Mucosa of descending colon (tissue), 3 donors: ENCODE data around the gene LAP3. TPM values are rescaled to one million over a fixed set of nuclear protein-coding genes. Genes with fewer than 3 reads are reported as not detected.

Experiments
- ATAC-seq: fragments of 200-7000 bp; cut with Tn5 transposase; one replicate; pipeline ENCODE4 v1.9.1; 2020; ENCODE audit warnings: mild to moderate bottlenecking, moderate library complexity
- DNase-seq, 3 donors: peaks; one replicate each; pipeline ENCODE4 v3.0.0-alpha.2; 2020
- H3K36me3 ChIP-seq: fragments of 200-600 bp; one replicate; pipeline ENCODE4 v1.8.0; 2021; ENCODE audit warnings: low read depth, mild to moderate bottlenecking
- H3K4me1 ChIP-seq: fragments of 200-600 bp; one replicate; pipeline ENCODE4 v1.8.0; 2021; ENCODE audit warnings: low read depth, mild to moderate bottlenecking
- H3K4me3 ChIP-seq: fragments of 200-600 bp; one replicate; pipeline ENCODE4 v1.8.0; 2021; ENCODE audit warnings: mild to moderate bottlenecking
- H3K9me3 ChIP-seq: fragments of 200-600 bp; one replicate; pipeline ENCODE4 v1.8.0; 2021; ENCODE audit warnings: mild to moderate bottlenecking
- CTCF ChIP-seq: fragments of 200-600 bp; IDR thresholded peaks from one replicate; pipeline ENCODE4 v1.8.0; 2022; ENCODE audit warnings: antibody characterized with exemption, mild to moderate bottlenecking
- intact Hi-C, 2 donors: fragments of 100-400 bp; cut with DNase I in 1 of 2; cut with micrococcal nuclease in 1 of 2; formaldehyde crosslinking; loops; one replicate each; pipeline versions ENCODE4 v1.11.0 to v1.11.1; 2022; cut with DNase I, micrococcal nuclease
- total RNA-seq, 3 donors: library from RNA; stranded (reverse); fragmentation: NEBNext Ultra II Directional in 2 of 3; extraction: Animal tissue kit (Norgen Biotek cat#: 25700) in 2 of 3; gene quantifications; one replicate each; pipeline versions ENCODE4 v1.2.1 to v1.2.4, GENCODE V29; 2021 to 2023
- donor health status: DM: no; HTN: no; CAD: no; lungs with moderate emphysema.
- donor health status: DM: no; HTN: no; CAD: no.
- donor health status: DM: no; HTN: yes; CAD: no.

The LAP3 gene
- total RNA-seq, 3 donors from 2014 or later, result 55.6 to 112 (median 66.2) TPM

DNA sequence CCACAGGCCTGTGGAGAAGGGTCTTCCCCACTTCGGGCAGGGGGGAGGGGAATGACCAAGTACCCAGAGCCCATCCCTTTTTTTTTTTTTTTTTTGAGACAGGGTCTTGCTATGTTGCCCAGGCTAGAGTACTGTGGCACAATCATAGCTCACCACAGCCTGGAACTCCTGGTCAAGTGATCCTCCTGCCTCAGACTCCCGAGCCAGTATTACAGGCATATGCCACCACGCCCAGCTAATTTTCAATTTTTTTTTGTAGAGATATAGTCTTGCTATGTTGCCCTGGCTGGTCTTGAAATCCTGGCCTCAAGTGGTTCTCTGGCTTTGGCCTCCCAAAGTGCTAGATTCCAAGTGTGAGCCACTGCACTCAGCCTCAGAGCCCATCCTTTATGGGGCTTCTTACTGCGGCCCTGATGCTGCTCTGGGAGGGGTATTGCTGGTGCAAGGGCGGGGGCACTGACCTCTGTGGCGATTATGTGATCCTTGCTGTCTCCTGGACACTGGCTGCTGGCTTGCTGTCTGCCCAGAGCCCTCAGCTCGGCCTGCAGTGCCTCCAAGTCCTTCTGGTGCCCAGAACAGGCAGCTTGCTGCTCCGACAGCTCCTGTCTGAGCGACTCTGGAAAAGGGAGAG is 70.3 kb downstream of the LAP3 start:
- no peaks in the 10 kb centered on the region for H3K4me1 ChIP-seq
- DNase-seq (no peak), ATAC-seq (no peak)
- H3K9me3 ChIP-seq, result no peaks in the 10 kb centered on the region
- no peak for TF ChIP-seq CTCF
- intact Hi-C loops, result no loop called here
- H3K36me3 ChIP-seq, result no peaks in the 10 kb centered on the region
- no peak overlapping the region for H3K4me3 ChIP-seq

DNA sequence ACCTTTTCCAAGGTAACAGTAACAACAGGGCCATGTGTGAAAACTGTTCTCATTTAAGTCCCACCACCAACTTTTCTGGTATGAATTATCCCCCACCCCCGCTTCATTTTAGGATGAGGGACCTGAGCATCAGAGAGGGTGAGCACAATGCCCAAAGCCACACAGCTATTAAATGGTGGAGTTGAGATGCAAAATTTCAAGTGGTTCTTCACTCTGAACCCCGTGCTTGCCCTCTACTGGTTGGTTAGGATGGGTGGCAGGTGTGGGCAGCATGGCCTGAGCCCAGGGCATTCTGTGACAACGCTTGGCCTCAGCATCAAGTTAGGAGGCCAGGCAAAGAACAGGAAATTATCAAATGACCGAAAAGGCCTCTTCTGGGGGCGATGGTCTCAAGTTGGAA is 70.9 kb downstream of the LAP3 start:
- Histone ChIP-seq H3K9me3 (no peaks in the 10 kb centered on the region), H3K36me3 (no peaks in the 10 kb centered on the region), H3K4me1 (no peaks in the 10 kb centered on the region), H3K4me3 (no peak overlapping the region)
- ATAC-seq (no peak), DNase-seq (no peak)
- intact Hi-C loops, result no loop called here
- no peak for TF ChIP-seq CTCF

DNA sequence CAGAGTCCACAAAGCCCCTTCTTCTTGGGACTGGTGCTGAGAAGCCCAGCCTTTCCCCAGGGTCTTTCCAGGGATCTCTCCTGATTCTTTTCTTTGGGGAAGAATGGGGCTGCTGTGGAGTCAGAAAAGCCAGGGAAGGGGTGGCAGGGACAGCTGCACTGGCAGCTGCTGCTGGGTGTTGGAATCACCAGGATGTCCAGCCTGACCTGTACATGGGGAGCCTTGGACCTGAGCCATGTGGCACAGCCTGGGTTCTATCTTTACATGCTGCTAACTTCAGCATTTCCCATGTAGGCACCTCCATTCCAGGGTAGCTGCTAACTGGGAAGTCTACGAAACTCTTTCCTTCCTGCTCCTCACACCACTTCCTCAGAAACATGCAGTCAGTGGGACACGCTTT is 73.4 kb downstream of the LAP3 start:
- H3K4me1 ChIP-seq, result no peaks in the 10 kb centered on the region
- no peak for ATAC-seq
- no peak for TF ChIP-seq CTCF
- DNase-seq, result no peak
- intact Hi-C loops, result no loop called here
- H3K36me3 ChIP-seq, result no peaks in the 10 kb centered on the region
- no peaks in the 10 kb centered on the region for H3K9me3 ChIP-seq
- H3K4me3 ChIP-seq, result no peak overlapping the region

- no peaks in the 10 kb centered on the region for H3K36me3 ChIP-seq
- H3K4me1 ChIP-seq, result no peaks in the 10 kb centered on the region
- intact Hi-C loops, result no loop called here
- no peaks in the 10 kb centered on the region for H3K9me3 ChIP-seq
- DNase-seq, result no peak
- TF ChIP-seq CTCF, result no peak
- no peak overlapping the region for H3K4me3 ChIP-seq
- no peak for ATAC-seq
These were observed 77.7 kb downstream of the LAP3 start for GRCh38 chr4:17654701-17655100.

DNA sequence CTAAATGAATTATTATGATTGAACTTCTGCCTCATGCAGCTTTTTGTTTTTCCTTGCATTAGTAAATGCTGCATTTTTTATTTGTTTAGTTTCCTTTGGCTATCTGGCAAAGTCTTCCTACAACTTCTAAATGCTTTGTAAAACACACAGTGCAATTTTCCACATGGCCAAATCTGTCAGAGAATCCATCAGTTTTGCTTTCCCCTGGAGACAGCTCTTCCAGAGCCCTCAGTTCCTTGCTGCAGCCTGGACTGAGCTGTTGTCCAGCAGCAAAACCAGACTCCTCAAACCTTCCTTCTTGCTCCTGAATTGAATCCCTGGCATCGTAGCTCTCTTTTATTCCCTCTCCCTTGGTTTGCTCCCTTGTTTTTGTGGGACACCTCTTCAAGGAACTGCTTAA is 80.1 kb downstream of the LAP3 start:
- Histone ChIP-seq H3K4me1 (no peaks in the 10 kb centered on the region), H3K4me3 (no peak overlapping the region), H3K9me3 (no peaks in the 10 kb centered on the region), H3K36me3 (no peaks in the 10 kb centered on the region)
- intact Hi-C loops, result no loop called here
- TF ChIP-seq CTCF, result no peak
- no peak for ATAC-seq
- no peak for DNase-seq

Other genes with a start within 250 kb of the LAP3 start
- gene QDPR, start 65.1 kb upstream of the LAP3 start, total RNA-seq, result 10 to 100 TPM; 18.0 to 27.2 (median 24.1) TPM
- not detected for gene CLRN2, start 62.0 kb upstream of the LAP3 start, total RNA-seq
- gene MED28, start 37.4 kb downstream of the LAP3 start, total RNA-seq, result 10 to 100 TPM; 35.3 to 55.6 (median 37.5) TPM
- gene FAM184B, start 204.4 kb downstream of the LAP3 start, total RNA-seq, result under 1 TPM; 0.13 to 0.61 (median 0.41) TPM
- gene DCAF16, start 233.6 kb downstream of the LAP3 start, total RNA-seq, result 10 to 100 TPM; 32.1 to 38.6 (median 33.3) TPM
- 1 to 10 TPM; 3.0 to 9.7 (median 3.4) TPM for gene NCAPG, start 233.8 kb downstream of the LAP3 start, total RNA-seq